Epithelial cell of esophagus (primary cell): ENCODE data around the gene HPX.
"Not testable (repeated sequence)": the region's sequence is repeated elsewhere in the genome, so short reads cannot be mapped to it uniquely, and the experiment has no call there.

Experiments used
- DNase-seq: peaks from one replicate; pipeline ENCODE4 v3.0.0; 2010; ENCODE audit warnings: low read depth
- H3K4me3 ChIP-seq: 2 replicates; pipeline ENCODE4 v1.5.1; 2011; ENCODE audit warnings: mild to moderate bottlenecking, low read length, control low read depth
- CTCF ChIP-seq: IDR thresholded peaks from 2 replicates; pipeline ENCODE4 v1.5.1; 2011; ENCODE audit warnings: low read depth, mild to moderate bottlenecking, low read length, control low read depth, inconsistent platforms; ENCODE audit not compliant: insufficient read depth; ENCODE audit errors: missing control alignments

HPX gene

GRCh38 chr11:6401464-6401863 lies 39.3 kb downstream of the HPX start:
- H3K4me3 ChIP-seq, result no peak overlapping the region
- no peak for DNase-seq
- no peak for TF ChIP-seq CTCF

- DNase-seq, result no peak
- TF ChIP-seq CTCF, result no peak
These were observed 40.1 kb downstream of the HPX start for GRCh38 chr11:6400431-6401345.

GRCh38 chr11:6397636-6398035 lies 43.2 kb downstream of the HPX start:
- TF ChIP-seq CTCF, result no peak
- no peak overlapping the region for H3K4me3 ChIP-seq
- DNase-seq, result peak; percentile 23

More at GRCh38 chr11:6400431-6401345, 40.1 kb downstream of the HPX start:
- H3K4me3 ChIP-seq, result no peak overlapping the region

- no peak for TF ChIP-seq CTCF
- no peak for DNase-seq
- no peak overlapping the region for H3K4me3 ChIP-seq
These were observed 43.6 kb downstream of the HPX start for GRCh38 chr11:6397156-6397555.

- no peak for TF ChIP-seq CTCF
- DNase-seq, result no peak
- no peak overlapping the region for H3K4me3 ChIP-seq
These were observed 45.2 kb downstream of the HPX start for GRCh38 chr11:6395470-6396060.

- DNase-seq, result no peak
- no peak for TF ChIP-seq CTCF
- no peak overlapping the region for H3K4me3 ChIP-seq
These were observed 46.7 kb downstream of the HPX start for GRCh38 chr11:6393989-6394670.

GRCh38 chr11:6392251-6392650 lies 48.5 kb downstream of the HPX start:
- not testable (repeated sequence) for DNase-seq

More at GRCh38 chr11:6392251-6392650, 48.5 kb downstream of the HPX start:
- not testable (repeated sequence) for H3K4me3 ChIP-seq
